ENCODE measurements around the gene LRRN4.

LRRN4 gene

GRCh38 chr20:6030453-6031080 lies 23.3 kb downstream of the LRRN4 start:
- peak; percentile 51 for DNase-seq (ENCODE audit: low spot score)

GRCh38 chr20:6029538-6029937 lies 24.3 kb downstream of the LRRN4 start:
- no peak for DNase-seq (ENCODE audit: low spot score)

DNA sequence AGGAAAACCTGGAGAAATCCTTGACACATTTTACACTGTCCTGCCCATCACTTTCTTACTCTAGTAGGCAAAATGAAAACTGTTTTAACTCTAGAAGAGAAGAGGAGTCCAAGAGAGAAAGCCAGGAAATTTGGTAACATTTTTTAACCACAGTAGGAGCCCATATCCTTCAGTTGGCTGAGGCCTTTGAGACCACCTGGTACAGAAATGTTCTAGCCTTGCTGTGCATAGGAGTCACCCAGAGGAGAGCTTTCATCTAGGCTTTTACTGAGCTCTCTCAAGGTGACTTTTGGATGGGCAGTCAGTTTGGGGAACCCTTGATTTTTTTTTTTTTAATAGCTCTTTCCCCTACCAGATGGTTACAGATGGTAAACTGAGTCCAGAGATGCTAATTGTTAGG lies 25.0 kb downstream of the LRRN4 start:
- no peak for DNase-seq (ENCODE audit: low spot score)

DNA sequence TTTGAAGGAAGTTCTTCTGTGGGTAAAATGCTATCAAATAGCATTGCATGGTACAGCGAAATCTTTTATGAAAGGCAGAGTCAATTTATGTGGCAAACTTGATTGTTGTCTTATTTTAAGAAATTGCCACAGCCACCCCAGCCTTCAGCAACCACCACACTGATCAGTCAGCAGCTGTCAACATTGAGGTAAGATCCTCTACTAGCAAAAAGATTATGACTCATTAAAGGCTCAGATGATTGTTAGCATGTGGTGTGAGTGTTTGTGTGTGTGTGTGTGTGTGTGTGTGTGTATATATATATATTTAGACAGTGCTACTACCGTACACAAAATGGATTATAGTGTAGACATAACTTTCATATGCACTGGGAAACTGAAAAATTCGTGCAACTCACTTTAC lies 27.8 kb downstream of the LRRN4 start:
- DNase-seq (ENCODE audit: low spot score), result no peak

DNA sequence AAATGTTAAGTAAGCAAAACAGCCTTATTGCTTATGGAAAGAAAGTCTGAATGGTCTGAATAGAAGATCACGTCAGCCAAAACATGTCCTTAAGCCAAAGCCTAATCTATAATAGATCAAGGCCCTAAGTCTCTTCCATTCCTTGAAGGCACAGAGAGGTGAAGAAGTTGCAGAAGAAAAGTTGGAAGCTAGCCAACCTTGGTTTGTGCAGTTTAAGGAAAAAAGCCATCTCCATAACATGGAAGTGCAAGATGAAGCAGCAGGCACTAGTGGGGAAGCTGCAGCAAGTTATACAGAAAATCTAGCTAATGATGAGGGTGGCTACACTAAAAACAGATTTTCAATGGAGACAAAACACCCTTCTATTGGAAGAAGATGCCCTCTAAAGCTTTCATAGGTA lies 29.1 kb downstream of the LRRN4 start:
- DNase-seq (ENCODE audit: low spot score), result no peak

DNA sequence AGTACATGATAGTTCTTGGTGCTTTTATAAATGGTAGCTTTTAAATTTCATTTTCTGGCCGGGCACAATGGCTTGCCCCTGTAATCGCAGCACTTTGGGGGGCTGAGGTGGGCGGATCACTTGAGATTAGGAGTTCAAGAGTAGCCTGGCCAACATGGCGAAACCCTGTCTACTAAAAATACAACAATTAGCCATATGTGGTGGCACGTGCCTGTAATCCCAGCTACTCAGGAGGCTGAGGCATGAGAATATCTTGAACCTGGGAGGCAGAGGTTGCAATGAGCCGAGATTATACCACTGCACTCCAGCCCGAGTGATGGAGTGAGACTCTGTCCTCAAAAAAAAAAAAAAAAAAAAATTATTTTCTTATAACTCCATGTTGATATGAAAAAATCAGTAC lies 36.0 kb downstream of the LRRN4 start:
- DNase-seq (ENCODE audit: low spot score), result no peak

DNA sequence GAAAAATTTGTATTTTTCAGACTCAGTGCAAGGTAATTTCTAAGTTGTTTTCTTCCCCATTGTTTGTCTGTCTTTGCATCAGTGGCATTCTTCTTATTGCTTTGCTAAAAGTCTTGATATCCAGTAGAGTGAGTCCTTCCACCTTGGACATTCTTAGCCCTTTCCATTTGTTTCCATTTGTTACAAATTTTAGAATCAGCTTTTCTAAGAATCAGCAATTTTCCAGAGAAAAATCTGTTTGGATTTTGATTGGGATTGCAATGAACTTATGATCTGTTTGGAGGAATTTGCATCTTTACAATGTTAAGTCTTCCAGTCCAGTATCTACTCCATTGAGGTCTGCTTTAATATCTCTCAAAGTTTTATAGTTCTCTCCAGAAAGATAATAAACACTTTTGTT lies 36.4 kb downstream of the LRRN4 start:
- DNase-seq (ENCODE audit: low spot score), result no peak

DNA sequence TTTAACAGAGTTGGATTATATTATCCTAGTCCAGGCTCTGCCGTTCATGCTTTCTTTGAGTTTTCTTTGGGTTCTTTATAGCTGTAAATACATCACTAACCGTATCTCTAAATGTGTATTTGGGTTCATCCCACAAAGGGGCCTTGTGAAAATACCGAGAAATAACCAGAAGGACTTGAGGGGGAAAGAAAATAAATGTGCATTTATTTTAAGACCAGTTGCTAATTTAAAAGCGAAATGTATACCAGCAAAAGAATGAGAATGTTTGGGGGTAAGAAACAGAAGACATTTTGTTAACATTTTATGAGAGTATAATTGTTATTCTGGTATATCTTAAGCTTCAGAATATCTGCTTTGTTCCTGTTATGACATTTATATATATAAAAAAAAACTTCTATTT lies 38.9 kb downstream of the LRRN4 start:
- no peak for DNase-seq (ENCODE audit: low spot score)

- DNase-seq (ENCODE audit: low spot score), result no peak
Measured at GRCh38 chr20:6014017-6014416, 39.8 kb downstream of the LRRN4 start.

GRCh38 chr20:6012179-6012578 lies 41.7 kb downstream of the LRRN4 start:
- DNase-seq (ENCODE audit: low spot score), result no peak

DNA sequence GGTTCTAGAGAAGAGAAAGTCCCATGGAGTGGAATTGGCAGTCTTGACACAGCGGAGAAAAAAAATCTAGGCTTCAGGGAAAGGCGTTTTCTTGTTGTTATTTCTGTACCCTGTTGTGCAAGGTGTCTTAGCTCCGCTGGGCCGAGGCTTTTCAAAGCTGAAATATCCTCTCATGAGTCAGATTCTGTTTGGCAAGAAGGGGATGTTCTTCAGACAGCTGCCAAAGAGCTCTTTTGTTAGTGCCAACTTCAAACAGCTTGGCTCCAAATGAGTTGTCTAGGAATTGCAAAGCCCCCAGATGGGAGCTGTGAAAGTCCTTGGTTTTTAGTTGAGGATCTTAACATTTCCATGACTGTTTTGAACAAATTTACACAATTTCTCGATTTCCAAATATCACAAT lies 45.6 kb downstream of the LRRN4 start:
- peak; percentile 17 for DNase-seq (ENCODE audit: low spot score)

DNA sequence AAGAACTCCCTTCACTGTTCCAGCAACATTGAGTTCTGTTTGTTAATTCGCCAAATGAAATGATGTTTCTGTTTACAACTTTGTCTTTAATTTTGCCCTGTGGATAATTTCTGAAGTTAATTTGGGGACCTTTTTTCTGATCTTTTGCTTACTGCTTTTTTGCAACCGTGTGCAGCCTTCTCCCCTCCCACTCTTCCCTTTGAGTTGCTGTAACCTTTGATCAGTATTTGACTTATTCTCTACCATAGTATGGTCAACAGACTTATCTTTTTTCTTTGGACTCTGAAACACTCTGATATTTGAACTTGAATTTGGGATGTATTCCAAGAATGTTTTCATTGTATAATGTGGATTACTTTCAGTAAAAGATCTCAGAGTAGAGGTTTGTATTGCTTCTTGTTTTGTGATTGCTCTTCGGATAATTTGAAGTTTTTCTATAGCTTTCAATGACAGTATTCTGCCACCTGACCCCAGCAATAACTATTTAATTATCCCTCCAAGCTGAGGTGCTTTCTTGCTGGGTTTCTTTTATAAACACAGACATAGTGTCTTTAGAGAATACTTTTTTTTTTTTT lies 46.2 kb downstream of the LRRN4 start:
- DNase-seq (ENCODE audit: low spot score), result no peak

- no peak for DNase-seq (ENCODE audit: low spot score)
Measured at GRCh38 chr20:6007094-6007528, 46.7 kb downstream of the LRRN4 start.

DNA sequence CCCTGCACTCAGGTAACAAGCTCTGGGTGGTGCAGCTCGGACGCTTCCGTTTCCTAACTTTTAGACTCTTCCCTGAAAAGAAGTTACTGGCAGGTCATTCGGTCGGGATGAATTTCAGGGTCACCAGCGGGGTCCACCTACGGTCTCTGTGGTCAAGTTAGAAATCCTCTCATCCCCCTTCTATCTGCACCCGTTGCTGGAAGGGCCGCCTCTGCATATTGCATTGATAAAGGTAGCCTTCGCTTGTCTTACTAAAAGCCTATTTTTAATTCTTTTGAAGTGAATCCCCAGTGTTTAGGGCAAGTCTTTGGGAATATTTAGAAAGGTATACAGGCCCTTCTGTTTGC lies 47.3 kb downstream of the LRRN4 start:
- no peak for DNase-seq (ENCODE audit: low spot score)

DNA sequence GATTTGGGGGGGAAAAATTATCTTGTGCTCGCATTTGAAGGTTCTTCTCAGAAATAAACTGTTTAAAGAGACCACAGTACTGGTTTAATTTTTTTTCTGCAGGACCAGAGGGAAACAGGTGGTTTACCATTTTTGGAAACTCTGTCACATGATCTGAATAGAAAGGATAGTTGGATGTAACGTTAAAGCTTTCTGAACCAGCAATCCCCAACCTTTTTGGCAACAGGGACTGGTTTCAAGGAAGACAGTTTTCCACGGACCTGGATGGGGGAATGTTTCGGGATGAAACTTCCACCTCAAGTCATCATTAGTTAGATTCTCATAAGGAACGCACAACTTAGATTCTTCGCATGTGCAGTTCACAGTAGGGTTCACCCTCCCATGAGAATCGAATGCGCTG lies 53.0 kb downstream of the LRRN4 start:
- no peak for DNase-seq (ENCODE audit: low spot score)

GRCh38 chr20:5999783-6000182 lies 54.1 kb downstream of the LRRN4 start:
- DNase-seq (ENCODE audit: low spot score), result no peak

DNA sequence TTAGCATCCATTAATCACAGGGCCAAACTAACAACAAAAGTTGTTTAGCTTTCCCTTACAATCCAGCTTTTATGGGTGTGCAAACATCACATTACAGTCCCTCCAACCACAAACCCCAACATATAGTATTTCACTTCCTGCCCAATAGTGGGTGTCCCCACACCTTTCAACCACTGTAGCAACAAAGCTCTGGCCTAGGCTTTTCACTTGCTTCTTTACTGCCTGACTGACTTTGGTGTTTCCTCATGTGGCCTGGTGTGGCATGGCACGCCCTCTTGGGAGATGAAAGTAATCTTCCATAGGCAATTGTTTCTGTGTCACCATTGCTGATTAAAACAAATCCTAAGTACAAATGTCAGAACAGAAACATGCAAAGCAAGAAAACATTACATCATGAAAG lies 57.1 kb downstream of the LRRN4 start:
- DNase-seq (ENCODE audit: low spot score), result no peak

DNA sequence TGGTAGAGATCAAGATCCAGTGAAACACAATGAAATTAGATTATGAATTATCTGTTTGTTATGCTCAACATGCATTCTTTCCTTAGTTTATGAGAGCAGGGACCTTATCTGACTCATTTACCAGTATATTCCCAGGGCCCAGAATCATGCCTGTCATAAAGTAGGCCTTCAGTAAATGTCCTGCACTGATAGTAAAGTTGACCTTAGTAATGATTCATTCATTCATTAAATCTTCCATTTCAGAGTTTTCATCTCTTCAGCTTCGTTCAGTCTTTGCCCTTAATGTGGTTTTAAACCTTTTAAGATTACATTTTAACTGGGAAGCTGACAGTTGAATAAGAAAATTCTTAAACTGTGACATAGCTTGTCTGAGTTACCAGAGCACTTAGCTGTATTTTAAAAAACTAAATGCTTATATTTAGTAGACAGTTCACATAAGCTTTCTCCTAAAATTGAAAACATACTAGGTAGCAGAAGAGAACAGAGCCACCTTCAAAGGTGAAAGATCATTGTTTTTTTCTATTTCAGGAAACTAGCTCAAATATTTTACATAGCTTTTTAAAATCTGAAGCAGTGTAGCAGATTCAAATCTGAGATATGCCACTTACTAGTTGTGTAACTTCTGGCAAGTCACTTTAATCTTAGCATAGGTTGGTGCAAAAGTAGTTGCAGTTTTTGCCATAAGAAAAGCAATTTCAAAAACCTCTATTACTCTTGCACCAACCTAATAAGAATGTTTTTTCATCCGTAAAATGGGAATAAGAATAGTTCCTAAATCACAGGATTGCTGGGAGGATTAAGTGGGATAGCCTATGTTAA lies 62.0 kb downstream of the LRRN4 start:
- DNase-seq (ENCODE audit: low spot score), result no peak

GRCh38 chr20:5990946-5991345 lies 62.9 kb downstream of the LRRN4 start:
- DNase-seq (ENCODE audit: low spot score), result no peak

Measured in putamen (tissue), 1 donor.